Sigmoid colon (tissue), 7 donors: Measurements from ENCODE around the gene IGFBP2. TPM values are rescaled to one million over a fixed set of nuclear protein-coding genes. Genes with fewer than 3 reads are reported as not detected.

Experiments
- DNase-seq: peaks from one replicate; pipeline ENCODE4 v3.0.0-alpha.2; 2019
- H3K27ac ChIP-seq, 4 donors: fragments of 200-600 bp; sonication (generic); one replicate each; pipeline ENCODE4 v1.5.1; 2016 to 2019; ENCODE audit warnings: mild to moderate bottlenecking in 1 of 4
- H3K27me3 ChIP-seq, 3 donors: fragments of 200-600 bp; sonication (generic); one replicate each; pipeline ENCODE4 v1.5.1; 2019; ENCODE audit warnings: mild to moderate bottlenecking in 1 of 3
- H3K36me3 ChIP-seq, 4 donors: fragments of 200-600 bp; sonication (generic); one replicate each; pipeline ENCODE4 v1.5.1; 2016 to 2019
- H3K4me1 ChIP-seq, 4 donors: fragments of 200-600 bp; sonication (generic); one replicate each; pipeline ENCODE4 v1.5.1; 2017 to 2019
- H3K4me3 ChIP-seq, 4 donors: fragments of 200-600 bp; sonication (generic); one replicate each; pipeline ENCODE4 v1.5.1; 2017 to 2019; ENCODE audit warnings: mild to moderate bottlenecking in 2 of 4, moderate library complexity in 1 of 4
- H3K9me3 ChIP-seq, 4 donors: fragments of 200-600 bp in 3 of 4; sonication (generic) in 3 of 4; one replicate each; pipeline versions ENCODE4 v1.5.1 to v1.6.1; 2013 to 2019
- CTCF ChIP-seq, 4 experiments: fragments of 450-650 bp in 3 of 4; fragments of 200-600 bp in 1 of 4; IDR thresholded peaks; one replicate each; pipeline ENCODE4 v1.5.1; 2016 to 2019; ENCODE audit warnings: antibody characterized with exemption in 4 of 4, mild to moderate bottlenecking in 3 of 4, moderate library complexity in 2 of 4
- EP300 ChIP-seq, 4 donors: sonication (generic); formaldehyde crosslinking; IDR thresholded peaks; one replicate each; pipeline ENCODE4 v1.6.1; 2017; ENCODE audit warnings: antibody characterized with exemption in 4 of 4
- POLR2A ChIP-seq, 2 donors: fragments of 450-650 bp; IDR thresholded peaks; one replicate each; pipeline ENCODE4 v1.6.1; 2016; ENCODE audit warnings: antibody characterized with exemption in 2 of 2, mild to moderate bottlenecking in 2 of 2, moderate library complexity in 2 of 2
- POLR2AphosphoS5 ChIP-seq, 4 donors: sonication (generic); formaldehyde crosslinking; IDR thresholded peaks; one replicate each; pipeline ENCODE4 v1.6.1; 2017; ENCODE audit warnings: antibody characterized with exemption in 4 of 4
- WGBS, 2 donors: extraction: QIAGEN DNeasy Blood & Tissue Kit; methylation state at CpG; one replicate each; pipeline ENCODE4 v1.1.7; 2013; 5-methylcytosine and 5-hydroxymethylcytosine counted together
- intact Hi-C: fragments of 100-400 bp; cut with DNase I; formaldehyde crosslinking; loops from one replicate; pipeline ENCODE4 v1.15.1; 2023
- polyA plus RNA-seq, 3 donors: library from polyadenylated mRNA; stranded (reverse); fragments of 200-250 nt; gene quantifications; one replicate each; pipeline ENCODE4 v1.2.3, GENCODE V29; 2013
- total RNA-seq, 4 donors: library from RNA; depleted of rRNA; stranded (reverse); fragments of >200 nt; gene quantifications; one replicate each; pipeline ENCODE4 v1.1.0, GENCODE V29; 2016
- donor health status: healthy with polysubstance abuse.
- donor health status: Bipolar disorder and iron deficiency.
- donor health status: healthy.

IGFBP2 gene
- total and polyA plus RNA-seq, 7 donors, result 6.3 to 45.7 (median 30.8) TPM

GRCh38 chr2:216588861-216589710 lies 44.1 kb upstream of the IGFBP2 start:
- no peak for DNase-seq
- Histone ChIP-seq H3K27me3 (no peaks in the 10 kb centered on the region), H3K36me3 (no peaks in the 10 kb centered on the region), H3K4me1 (peaks cover 0 to 11% (median 9%) of the 10 kb centered on the region in 4 donors), H3K27ac (peak overlapping the region in 1 of 4 donors; percentile 55), H3K4me3 (no peak overlapping the region), H3K9me3 (no peaks in the 10 kb centered on the region)
- intact Hi-C loops, result no loop called here
- 79 to 80% methylated on average over 10 of the region's 10 CpGs for WGBS, 2 donors
- TF ChIP-seq POLR2AphosphoS5 (IDR thresholded peaks at IDR 0.05), result no peak
- no peak for TF ChIP-seq POLR2A (IDR thresholded peaks at IDR 0.05)
- no peak for TF ChIP-seq CTCF (IDR thresholded peaks at IDR 0.05)
- no peak for TF ChIP-seq EP300 (IDR thresholded peaks at IDR 0.05)

GRCh38 chr2:216589791-216590190 lies 43.4 kb upstream of the IGFBP2 start:
- no peaks in the 10 kb centered on the region for H3K36me3 ChIP-seq
- peaks cover 0 to 11% (median 9%) of the 10 kb centered on the region in 4 donors for H3K4me1 ChIP-seq
- DNase-seq, result no peak
- intact Hi-C loops, result no loop called here
- no peaks in the 10 kb centered on the region for H3K27me3 ChIP-seq
- H3K9me3 ChIP-seq, result no peaks in the 10 kb centered on the region
- no peak overlapping the region for H3K4me3 ChIP-seq
- H3K27ac ChIP-seq, result peak overlapping the region in 1 of 4 donors; percentile 55
- WGBS, 2 donors, result 19 to 65% methylated on average over 1 of the region's 1 CpG
- TF ChIP-seq POLR2A (IDR thresholded peaks at IDR 0.05) (no peak), POLR2AphosphoS5 (IDR thresholded peaks at IDR 0.05) (peak in 1 of 4 donors; percentile 14), CTCF (IDR thresholded peaks at IDR 0.05) (no peak)

- intact Hi-C loops, result no loop called here
- Histone ChIP-seq H3K9me3 (no peaks in the 10 kb centered on the region), H3K36me3 (no peaks in the 10 kb centered on the region), H3K4me1 (peaks cover 0 to 11% (median 9%) of the 10 kb centered on the region in 4 donors), H3K27ac (peak overlapping the region in 1 of 4 donors; percentile 55), H3K4me3 (no peak overlapping the region), H3K27me3 (no peaks in the 10 kb centered on the region)
- 71 to 77% methylated on average over 9 of the region's 9 CpGs for WGBS, 2 donors
- no peak for DNase-seq
- TF ChIP-seq POLR2A (IDR thresholded peaks at IDR 0.05) (no peak), POLR2AphosphoS5 (IDR thresholded peaks at IDR 0.05) (no peak), CTCF (IDR thresholded peaks at IDR 0.05) (no peak)
Measured at GRCh38 chr2:216590780-216591179, 42.4 kb upstream of the IGFBP2 start.

GRCh38 chr2:216591480-216591879 lies 41.7 kb upstream of the IGFBP2 start:
- TF ChIP-seq EP300 (IDR thresholded peaks at IDR 0.05) (no peak), CTCF (IDR thresholded peaks at IDR 0.05) (no peak), POLR2AphosphoS5 (IDR thresholded peaks at IDR 0.05) (no peak), POLR2A (IDR thresholded peaks at IDR 0.05) (no peak)
- no peak overlapping the region for H3K27ac ChIP-seq
- no peak overlapping the region for H3K4me3 ChIP-seq
- no peaks in the 10 kb centered on the region for H3K9me3 ChIP-seq
- no peak for DNase-seq
- H3K4me1 ChIP-seq, result peaks cover 0 to 11% (median 9%) of the 10 kb centered on the region in 4 donors
- no peaks in the 10 kb centered on the region for H3K27me3 ChIP-seq
- no peaks in the 10 kb centered on the region for H3K36me3 ChIP-seq
- 85 to 86% methylated on average over 6 of the region's 6 CpGs for WGBS, 2 donors
- intact Hi-C loops, result no loop called here
